ENCODE data around the gene CYP8B1. TPM values are rescaled to one million over a fixed set of nuclear protein-coding genes. Genes with fewer than 3 reads are reported as not detected.

CYP8B1 gene
- total and polyA plus RNA-seq, 2 of the 13 experiments (the other 11 are each of a cell fraction or from before 2014, with no cell fraction given), result 0.58 to 2.0 TPM

- TF ChIP-seq ZNF670 (CRISPR knock-in tag; IDR thresholded peaks at IDR 0.05; ENCODE audit: borderline replicate concordance), result no peak
- no peak for TF ChIP-seq NFYB (CRISPR knock-in tag; IDR thresholded peaks at IDR 0.05)
- TF ChIP-seq ASH2L (IDR thresholded peaks at IDR 0.05; ENCODE audit: insufficient read length, low read depth, low read length), result no peak
- no peak for TF ChIP-seq ZNF773 (CRISPR knock-in tag; IDR thresholded peaks at IDR 0.05; ENCODE audit: borderline replicate concordance)
- TF ChIP-seq MAFF (IDR thresholded peaks at IDR 0.05; ENCODE audit: low read depth, low read length), result no peak
- TF ChIP-seq ZNF263 (CRISPR knock-in tag; IDR thresholded peaks at IDR 0.05), result no peak
- no peak for TF ChIP-seq GRHL1 (CRISPR knock-in tag; conservative IDR thresholded peaks at IDR 0.05)
- no peak for TF ChIP-seq NR2F1 (CRISPR knock-in tag; IDR thresholded peaks at IDR 0.05)
- 0 out of 2 replicates have a peak, but pooled peaks have one; percentile 46 for TF ChIP-seq ZHX2 (IDR thresholded peaks at IDR 0.05; ENCODE audit: low read depth)
- TF ChIP-seq ZHX2 (CRISPR knock-in tag; IDR thresholded peaks at IDR 0.05; ENCODE audit: borderline replicate concordance), result no peak
- TF ChIP-seq YEATS2 (CRISPR knock-in tag; IDR thresholded peaks at IDR 0.05; ENCODE audit: borderline replicate concordance), result no peak
- no peak for TF ChIP-seq ZNF432 (CRISPR knock-in tag; IDR thresholded peaks at IDR 0.05; ENCODE audit: borderline replicate concordance)
- TF ChIP-seq ZBTB38 (CRISPR knock-in tag; IDR thresholded peaks at IDR 0.05), result no peak
- no peak for TF ChIP-seq ZNF431 (CRISPR knock-in tag; IDR thresholded peaks at IDR 0.05; ENCODE audit: borderline replicate concordance, low read depth)
- no peak for TF ChIP-seq ZNF501 (CRISPR knock-in tag; IDR thresholded peaks at IDR 0.05)
- no peak for TF ChIP-seq ZNF44 (CRISPR knock-in tag; IDR thresholded peaks at IDR 0.05)
- TF ChIP-seq POLR2G (IDR thresholded peaks at IDR 0.05; ENCODE audit: low read depth, low read length), result peak; percentile 52; the same call in 1 of the 2 replicates
- no peak for TF ChIP-seq SOX13 (IDR thresholded peaks at IDR 0.05)
- TF ChIP-seq SOX13 (CRISPR knock-in tag; conservative IDR thresholded peaks at IDR 0.05 in 1 of 2, IDR thresholded peaks at IDR 0.05 in 1 of 2), result peak in 1 of 2 experiments; percentile 55; a peak in 1 of 4 replicates
- TF ChIP-seq ZNF562 (CRISPR knock-in tag; IDR thresholded peaks at IDR 0.05; ENCODE audit: borderline replicate concordance), result no peak
- 0 out of 2 replicates have a peak, but pooled peaks have one; percentile 17 for TF ChIP-seq CEBPG (CRISPR knock-in tag; IDR thresholded peaks at IDR 0.05)
- TF ChIP-seq ZNF33B (CRISPR knock-in tag; IDR thresholded peaks at IDR 0.05), result no peak
- no peak for TF ChIP-seq HDAC6 (IDR thresholded peaks at IDR 0.05; ENCODE audit: low read depth, low read length)
Observed at GRCh38 chr3:42822828-42823227, 52.9 kb downstream of the CYP8B1 start (continued).

Data from HepG2 (cell line).